GM21619 (cell line): ENCODE data around the gene TDG.

ENCODE experiments used
- ATAC-seq: cut with Tn5 transposase; IDR thresholded peaks from one replicate; pipeline ENCODE4 v1.9.1; 2021; ENCODE audit not compliant: unreplicated experiment

TDG gene

DNA sequence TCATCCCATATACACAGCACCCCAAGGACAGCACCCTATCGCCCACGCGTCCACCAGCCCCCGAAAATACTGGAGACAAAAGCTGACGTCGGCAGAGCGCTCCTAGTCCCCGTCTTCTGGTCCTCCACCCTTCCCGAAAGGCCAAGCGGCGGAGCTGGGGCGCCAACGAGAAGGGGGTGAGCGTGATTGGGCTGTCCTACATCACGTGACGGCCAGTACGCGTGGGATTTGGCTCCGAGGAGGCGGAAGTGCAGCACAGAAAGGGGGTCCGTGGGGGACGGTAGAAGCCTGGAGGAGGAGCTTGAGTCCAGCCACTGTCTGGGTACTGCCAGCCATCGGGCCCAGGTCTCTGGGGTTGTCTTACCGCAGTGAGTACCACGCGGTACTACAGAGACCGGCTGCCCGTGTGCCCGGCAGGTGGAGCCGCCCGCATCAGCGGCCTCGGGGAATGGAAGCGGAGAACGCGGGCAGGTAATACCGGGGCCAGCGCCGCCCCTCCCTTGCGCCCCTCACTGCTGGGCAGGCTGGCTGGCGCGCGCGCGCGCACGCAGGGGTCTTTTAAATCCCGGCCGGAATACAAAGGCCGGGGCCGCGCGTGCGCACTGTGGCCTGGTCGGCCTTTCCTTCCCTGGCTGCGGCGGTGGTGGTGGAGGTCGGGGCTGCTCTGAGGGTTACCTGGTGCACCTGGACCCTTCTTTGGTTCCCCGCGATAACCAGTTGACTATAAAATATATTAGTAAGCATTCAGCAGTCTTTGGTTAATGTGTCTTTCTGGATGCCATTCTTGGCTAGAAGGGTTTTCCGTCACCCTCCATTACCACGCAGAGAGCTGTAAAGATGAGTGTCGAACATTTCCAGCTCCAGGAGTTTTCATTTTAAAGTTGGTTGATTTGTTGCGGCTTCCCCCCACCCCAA, at the start of gene TDG:
TSS of gene TDG (plus strand) at position 283 of the 915 bp plus-strand sequence. CDS start at position 449, 166 bp downstream.
- ATAC-seq = peak; percentile 84

DNA sequence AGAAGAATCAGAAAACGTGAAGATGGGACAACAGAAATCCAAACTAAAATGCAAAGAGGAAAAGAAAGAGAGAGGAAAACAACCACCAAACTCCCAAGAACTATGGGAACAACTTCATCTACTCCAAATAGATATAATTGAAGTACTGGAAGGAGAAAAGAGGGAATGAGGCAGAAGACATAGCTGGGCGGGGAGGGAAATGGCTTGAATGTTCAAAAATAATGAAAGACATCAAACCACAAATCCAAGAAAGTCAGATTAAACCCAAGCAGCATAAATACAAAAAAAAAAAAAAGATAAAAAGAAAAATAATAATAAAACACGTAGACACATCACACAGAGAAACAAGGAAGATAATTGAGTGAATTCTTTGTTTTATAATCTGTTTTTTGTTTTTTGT, 47.8 kb upstream of the TDG start:
- ATAC-seq = no peak

DNA sequence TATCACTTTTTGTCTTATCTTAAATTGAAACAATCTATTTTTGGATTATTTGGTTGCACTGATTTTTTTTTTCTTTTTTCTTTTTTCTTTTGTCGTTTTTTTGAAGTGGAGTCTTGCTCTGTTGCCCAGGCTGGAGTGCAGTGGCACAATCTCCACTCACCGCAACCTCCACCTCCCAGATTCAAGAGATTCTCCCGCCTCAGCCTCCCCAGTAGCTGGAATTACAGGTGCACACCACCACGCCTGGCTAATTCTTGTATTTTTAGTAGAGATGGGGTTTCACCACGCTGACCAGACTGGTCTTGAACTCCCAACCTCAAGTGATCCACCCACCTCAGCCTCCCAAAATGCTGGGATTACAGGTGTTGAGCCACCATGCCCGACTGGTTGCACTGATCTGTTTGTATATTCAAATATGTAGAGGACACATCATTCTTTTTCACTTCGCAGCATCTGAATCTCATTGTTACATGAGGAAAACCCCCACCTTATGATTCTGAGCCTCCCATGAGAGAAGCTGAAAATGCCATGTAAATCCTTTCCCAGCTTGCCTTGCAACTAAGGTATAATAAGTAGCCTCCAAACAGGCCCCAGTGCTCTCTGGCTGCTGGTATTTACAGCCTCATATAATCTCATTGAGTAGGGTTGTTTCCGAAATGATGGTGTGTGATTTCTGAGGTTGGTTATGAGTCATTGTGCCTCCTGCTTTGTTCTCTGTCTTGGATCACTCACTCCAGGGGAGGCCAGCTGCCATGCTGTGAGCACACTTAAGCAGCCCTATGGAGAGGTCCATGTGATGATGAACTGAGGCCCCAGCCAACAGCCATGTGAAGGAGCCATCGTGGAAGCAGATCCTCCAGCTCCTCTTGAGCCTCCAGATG, 40.7 kb upstream of the TDG start:
- ATAC-seq = peak; percentile 34

DNA sequence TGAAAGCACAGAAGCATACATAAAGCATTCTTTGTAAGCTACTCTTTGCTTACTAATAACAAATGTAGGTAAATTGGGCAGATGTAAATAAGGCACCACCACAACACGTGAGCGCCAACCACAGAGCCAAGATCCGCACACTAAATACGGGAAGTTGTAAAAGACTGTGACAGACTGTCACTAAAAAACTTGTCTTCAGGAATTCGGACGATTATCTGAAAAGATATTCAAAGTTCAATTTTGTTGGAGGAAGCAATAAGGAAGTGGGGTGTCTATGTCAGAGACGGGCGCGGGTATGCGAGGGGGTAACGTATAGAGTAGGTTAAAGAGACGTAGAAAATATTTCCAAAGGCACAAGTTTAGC, 37.0 kb upstream of the TDG start:
- peak; percentile 18 for ATAC-seq

DNA sequence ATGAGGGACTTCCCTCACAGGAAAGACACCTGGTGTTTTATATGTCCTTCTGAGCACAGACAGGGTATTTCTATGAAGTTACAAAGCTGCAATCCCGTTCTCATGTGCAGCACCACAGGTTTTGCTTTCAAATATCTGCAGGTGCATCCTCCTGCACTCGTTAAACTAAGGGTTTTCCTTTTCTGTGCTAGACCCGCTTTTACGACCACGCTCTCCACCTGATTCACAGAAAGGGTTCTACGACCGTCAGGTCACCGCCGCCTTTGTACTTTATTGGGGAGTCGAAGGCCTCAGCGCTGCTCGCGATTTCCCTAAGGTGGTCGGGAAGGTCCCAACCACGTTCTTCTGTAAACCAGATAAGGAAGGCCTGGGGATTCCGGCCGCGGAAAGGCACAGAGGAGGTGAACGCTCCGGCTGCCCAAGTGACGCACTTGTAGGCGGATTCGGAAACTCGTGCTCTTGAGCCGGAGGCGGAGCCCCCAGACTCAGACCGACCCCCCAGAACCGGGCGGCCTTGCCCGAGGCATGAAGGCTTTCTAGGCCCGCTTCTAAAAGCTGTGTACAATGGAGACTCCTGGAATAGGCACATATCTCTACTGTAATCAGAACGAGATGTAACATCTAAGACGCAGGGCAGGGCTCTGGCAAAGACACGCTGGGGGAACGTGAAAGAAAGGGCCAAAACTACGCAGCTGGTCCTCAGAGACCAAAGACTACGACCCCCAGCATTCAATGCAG, 36.5 kb upstream of the TDG start:
- peak; percentile 12 for ATAC-seq

DNA sequence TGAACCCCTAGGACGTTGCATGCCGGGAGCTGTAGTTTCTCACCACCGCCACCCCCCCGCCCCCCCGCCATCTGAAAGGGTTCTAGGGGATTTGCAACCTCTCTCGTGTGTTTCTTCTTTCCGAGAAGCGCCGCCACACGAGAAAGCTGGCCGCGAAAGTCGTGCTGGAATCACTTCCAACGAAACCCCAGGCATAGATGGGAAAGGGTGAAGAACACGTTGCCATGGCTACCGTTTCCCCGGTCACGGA, 36.0 kb upstream of the TDG start:
- no peak for ATAC-seq

DNA sequence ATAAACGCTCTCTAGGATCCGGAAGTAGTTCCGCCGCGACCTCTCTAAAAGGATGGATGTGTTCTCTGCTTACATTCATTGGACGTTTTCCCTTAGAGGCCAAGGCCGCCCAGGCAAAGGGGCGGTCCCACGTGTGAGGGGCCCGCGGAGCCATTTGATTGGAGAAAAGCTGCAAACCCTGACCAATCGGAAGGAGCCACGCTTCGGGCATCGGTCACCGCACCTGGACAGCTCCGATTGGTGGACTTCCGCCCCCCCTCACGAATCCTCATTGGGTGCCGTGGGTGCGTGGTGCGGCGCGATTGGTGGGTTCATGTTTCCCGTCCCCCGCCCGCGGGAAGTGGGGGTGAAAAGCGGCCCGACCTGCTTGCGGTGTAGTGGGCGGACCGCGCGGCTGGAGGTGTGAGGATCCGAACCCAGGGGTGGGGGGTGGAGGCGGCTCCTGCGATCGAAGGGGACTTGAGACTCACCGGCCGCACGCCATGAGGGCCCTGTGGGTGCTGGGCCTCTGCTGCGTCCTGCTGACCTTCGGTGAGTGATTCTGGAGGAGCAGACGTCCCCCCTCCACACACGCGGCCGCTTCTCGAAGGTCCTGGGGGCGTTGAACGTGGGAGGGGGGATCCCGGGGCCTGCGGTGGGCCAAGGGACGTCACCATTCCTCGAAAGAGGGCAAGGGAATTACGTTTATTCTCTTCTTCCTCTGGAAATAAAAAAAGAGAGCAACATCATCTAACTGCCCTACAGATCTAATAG, 35.5 kb upstream of the TDG start, which contains the start of gene HSP90B1:
TSS of gene HSP90B1 (plus strand) at position 377 of the 753 bp plus-strand sequence. CDS start at position 483, 106 bp downstream.
- ATAC-seq = peak; percentile 55

DNA sequence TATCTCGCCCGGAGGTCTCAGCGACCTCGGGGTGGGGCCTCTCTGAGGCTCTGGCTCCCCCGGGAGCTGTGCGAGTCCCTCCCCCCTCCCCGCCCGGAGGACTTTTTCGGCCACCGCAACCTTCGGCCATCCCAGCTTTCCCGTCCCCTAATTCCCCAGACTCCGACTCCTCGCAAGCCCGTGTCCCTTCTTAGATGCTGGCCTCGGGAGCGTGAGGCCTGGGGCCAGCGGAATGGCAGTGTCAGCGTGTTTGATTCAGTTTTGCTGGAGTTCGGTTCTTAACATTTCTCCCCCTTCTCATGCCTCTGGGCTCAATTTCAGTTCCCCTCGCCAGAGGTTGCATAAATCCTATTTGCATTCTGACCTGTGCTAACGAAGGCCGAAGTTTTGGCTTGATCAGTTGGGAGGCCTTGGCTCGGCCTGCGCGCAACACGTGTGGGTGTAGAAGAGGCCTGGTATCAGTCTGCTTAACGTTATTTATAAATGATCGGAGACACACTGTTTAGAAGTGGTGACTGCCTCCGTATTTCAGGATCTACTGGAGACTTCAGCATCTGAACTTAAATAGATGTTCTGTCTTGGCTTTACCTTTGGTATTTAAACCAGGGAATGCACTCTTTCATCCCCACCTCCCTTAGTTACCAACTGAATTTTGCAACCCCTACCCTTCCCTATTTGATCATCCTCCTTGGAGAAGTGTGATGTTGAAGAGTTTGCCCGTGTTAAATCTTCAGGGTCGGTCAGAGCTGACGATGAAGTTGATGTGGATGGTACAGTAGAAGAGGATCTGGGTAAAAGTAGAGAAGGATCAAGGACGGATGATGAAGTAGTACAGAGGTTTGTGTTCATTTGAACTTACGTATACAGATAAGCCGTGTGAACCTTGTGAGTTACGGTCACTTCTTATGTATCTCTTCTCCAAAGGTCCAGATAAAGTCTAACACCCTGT, 34.6 kb upstream of the TDG start:
- no peak for ATAC-seq

DNA sequence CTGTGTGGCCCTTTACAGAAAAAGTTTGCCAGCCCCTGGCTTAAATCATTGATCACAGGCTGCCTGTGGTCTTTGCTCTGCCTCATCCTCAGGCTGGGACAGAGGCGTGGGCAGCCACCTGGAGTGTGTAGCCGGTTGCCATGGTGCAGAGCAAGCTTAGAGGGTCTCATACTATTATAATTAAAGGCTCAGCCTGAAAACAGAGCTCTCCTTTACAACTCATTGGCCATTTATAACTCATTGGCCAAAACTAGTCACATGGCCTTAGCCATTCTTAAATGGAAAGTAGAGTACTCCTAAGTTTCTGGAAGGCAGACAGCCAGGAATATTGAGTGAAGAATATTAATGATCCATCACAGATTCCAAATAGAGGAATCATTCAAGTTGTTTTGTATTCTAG, 32.4 kb upstream of the TDG start:
- ATAC-seq = no peak

DNA sequence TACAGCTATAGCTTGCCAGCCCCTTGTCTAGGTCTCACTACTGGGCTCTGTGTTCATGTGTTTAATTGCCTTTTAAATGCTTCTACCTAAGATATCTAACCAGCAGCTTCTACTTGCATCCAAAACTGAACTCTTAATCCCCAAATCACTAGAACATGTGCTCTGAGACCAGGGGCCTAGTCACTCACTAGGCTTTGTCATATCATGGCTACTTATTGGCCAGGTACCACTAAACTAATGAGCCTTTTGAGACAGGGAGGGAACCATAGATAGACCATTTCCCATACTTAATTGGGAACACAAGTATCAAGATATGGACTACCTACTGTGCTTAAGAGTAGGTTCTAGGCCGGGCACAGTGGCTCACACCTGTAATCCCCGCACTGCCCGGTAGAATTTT, 29.0 kb upstream of the TDG start:
- ATAC-seq = no peak

DNA sequence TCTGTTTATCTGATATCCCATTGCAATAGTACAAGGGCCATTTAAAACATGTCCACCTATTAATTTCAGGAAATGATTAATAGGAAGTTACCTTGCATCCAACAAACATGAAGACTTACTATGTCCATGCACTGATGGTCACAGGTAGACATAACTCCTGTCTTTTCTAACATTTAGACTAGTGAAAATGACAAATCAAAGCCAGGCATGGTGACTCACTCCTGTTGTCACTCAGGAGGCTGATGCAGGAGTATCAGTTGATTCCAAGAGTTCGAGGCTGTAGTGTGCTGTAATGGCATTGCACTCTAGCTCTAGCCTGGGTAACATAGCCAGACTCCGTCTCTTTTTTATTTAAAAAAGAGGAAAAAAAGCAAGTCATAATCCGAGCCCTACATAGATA, 20.7 kb upstream of the TDG start:
- ATAC-seq = no peak

DNA sequence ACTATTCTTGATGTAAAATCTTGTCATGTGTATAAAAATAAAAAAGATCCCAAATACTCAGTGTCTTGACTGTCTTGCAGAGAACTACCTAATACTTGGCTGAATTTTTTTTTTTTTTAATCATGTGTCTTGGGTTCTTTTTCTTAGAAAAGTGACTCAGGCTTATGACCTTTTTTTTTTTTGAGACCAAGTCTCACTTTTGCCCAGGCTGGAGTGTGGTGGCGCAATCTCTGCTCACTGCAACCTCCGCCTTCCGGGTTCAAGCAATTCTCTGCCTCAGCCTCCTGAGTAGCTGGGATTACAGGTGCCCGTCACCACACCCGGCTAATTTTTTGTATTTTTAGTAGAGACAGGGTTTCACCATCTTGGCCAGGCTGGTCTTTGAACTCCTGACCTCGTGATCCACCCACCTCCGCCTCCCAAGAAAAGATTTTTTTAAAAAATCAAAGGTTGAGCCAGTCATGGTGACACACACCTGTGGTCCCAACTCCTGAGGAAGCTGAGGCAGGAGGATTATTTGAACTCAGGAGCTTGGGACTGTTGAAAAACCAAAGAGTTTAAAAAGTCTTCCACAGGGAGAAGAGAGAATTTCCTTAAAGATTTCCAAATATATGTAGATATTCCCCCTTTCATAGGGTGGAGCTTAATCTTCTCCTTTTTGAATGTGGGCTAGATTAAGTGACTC, 17.7 kb upstream of the TDG start:
- ATAC-seq = no peak

DNA sequence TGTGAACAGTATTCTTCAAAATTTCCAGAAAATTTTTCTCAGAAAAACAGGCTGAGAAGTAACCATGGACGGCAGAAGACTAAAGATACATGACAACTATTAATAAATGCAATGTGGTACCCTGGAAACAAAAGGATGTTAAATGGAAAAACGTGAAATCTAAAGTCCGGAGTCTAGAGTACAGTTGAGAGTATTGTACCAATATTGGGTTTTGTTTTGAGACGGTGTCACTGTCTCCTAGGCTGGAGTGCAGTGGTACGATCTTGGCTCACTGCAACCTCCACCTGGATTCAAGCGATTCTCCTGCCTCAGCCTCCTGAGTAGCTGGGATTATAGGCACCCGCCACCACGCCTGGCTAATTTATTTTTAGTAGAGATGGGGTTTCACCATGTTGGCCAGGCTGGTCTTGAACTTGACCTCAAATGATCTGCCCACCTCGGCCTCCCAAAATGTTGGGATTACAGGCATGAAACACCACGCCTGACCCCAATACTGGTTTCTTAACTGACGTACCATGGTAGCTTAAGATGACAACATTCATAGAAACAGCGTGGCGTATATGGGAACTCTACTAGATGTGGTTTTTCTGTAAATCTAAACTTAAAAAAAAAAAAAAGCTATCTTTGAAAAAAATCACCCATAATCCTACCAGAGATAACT, 16.8 kb upstream of the TDG start:
- no peak for ATAC-seq

DNA sequence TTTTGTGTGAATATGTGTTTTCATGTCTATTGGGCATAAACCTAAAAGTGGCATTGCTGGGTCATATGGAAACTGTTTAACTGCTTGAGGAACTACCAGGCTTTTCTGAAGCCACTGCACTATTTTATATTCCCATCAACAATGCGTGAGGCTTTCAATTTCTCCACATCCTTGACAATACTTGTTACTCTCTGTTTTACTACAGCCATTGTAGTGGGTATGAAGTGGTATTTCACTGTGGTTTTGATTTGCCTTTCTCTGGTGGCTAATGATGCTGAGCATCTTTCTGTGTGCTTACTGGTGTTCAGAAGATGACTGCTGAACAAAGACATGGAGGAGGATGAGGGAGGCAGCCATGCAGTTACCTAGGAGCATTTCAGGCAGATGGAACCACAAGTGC, 13.2 kb upstream of the TDG start:
- ATAC-seq = no peak

DNA sequence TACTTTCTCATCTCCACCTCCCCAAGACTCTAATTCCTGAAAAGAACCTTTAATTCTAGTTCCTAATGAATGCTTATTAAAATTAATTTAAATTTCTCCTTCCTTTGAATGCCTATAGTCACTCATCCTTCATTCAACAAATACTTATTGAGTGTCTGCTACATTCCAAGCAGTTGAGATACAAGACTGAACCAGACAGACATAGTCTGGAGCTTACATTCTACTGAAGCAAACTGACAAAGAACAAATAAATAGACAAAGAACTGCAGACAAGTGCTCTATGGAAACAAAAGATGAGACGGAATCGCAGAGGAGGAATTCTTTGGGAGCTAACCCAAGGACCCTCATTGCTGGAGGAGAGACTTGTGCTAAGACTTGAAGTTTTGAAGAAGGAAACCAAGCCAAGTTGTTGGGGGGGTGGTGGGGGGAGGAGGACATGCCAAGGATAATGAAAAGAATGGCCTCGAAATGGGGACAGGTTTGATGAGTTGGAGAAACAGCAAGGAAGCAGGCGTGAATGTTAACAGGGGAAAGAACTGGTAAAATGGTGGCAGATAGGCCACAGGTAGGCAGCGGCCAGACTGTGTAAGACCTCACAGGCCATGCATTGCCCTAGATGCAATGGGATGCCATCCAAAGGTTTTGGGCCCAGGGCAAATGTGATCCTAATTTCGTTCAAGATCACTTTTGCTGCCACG, 9.7 kb upstream of the TDG start:
- ATAC-seq = no peak

DNA sequence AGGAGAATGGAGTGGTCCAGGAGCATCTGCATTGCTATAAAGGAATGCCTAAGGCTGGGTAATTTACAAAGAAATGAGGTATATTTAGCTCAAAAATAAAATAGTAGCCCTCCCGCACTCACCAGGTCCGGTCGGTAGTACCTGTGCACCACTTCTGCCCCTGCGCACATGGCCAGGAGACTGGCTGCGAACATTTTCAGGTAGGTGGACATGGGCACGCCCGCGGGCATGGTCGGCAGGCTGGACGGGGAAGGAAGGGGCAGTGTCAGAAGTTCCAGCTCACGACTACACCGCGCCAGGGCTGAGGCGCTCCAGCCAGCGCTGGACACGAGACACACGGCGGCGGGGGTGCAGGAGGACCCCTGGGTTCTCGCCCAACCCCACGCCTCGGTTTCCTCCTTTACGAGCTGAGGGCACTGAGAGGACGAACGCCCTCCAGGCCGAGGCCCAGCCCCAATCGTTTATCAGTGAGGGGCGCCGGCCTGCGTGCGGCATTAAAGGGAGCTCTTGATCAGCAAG, 9.1 kb upstream of the TDG start:
- ATAC-seq = peak; percentile 20

DNA sequence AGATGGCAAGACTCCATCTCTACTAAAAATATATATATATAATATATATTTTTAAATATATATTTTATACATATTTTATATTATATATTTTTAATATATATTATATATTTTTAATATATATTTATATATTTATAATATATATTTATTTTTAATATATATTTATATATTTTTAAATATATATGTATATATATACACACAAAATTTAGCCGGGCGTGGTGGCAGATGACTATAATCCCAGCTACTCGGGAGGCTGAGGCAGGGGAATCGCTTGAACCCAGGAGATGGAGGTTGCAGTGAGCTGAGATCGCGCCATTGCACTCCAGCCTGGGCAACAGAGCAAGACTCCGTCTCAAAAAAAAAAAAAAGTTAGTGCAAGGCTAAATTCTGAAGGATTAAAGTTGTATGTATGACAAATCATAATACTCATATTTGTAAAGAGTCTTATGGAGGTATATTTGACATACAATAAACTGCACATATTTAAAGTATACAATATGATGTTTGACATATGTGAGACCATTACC, 7.7 kb upstream of the TDG start:
- ATAC-seq = no peak
